ENCODE results near the gene TAF4. TPM values are rescaled to one million over a fixed set of nuclear protein-coding genes. Genes with fewer than 3 reads are reported as not detected.

TAF4 gene
- total and polyA plus RNA-seq, 2 donors (not counting 3 experiments of a cell fraction or from before 2014, with no cell fraction given): 6.1 to 19.5 TPM

DNA sequence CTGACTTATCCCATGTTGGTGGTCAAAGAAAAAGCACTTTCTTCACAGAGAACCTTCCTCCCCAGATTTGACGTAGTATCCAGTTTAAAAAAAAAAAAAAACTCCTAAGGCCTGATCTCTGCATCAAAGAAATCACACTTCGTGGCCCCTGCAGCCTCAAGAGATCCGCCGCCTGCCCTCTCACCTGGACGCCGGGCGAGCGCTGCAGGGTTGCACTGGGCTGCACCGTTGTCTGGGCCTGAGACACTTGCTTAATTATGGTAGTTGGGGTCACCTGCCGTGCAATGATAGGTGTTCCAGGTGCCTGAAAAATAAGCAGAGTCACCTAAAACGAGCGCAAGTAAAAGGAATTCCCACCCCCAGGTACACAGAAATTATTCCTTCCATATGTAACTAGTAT lies 53.0 kb downstream of the TAF4 start:
- Histone ChIP-seq H3K36me3 (ENCODE audit: control insufficient read depth in 2 of 2, extremely low read depth in 1 of 2, insufficient read depth in 2 of 2, low read length in 2 of 2) (peaks cover 7 to 21% of the 10 kb centered on the region in 2 experiments), H3K27me3 (ENCODE audit: control insufficient read depth in 2 of 2, insufficient read depth in 2 of 2, low read length in 2 of 2) (no peaks in the 10 kb centered on the region), H3K27ac (ENCODE audit: insufficient read depth, low read depth, low read length) (no peak overlapping the region), H3K4me1 (ENCODE audit: control insufficient read depth, extremely low read depth, insufficient read depth, low read length) (no peaks in the 10 kb centered on the region), H3K4me3 (replicated peaks in 1 of 3; ENCODE audit: insufficient read depth in 1 of 3, low read depth in 1 of 3, low read length in 3 of 3) (no peak overlapping the region), H3K9ac (replicated peaks; ENCODE audit: extremely low read depth, insufficient read depth, low read length) (no peak overlapping the region), H3K9me1 (replicated peaks; ENCODE audit: control insufficient read depth, extremely low read depth, insufficient read depth, low read length) (no peaks in the 10 kb centered on the region), H3K9me3 (replicated peaks; ENCODE audit: control insufficient read depth, insufficient read depth, low read length) (no peaks in the 10 kb centered on the region), H3K4me2 (ENCODE audit: insufficient read depth, low read length) (no peak overlapping the region), H4K20me1 (replicated peaks; ENCODE audit: control insufficient read depth, extremely low read depth, insufficient read depth, low read length) (no peaks in the 10 kb centered on the region), H3K79me2 (ENCODE audit: control insufficient read depth, insufficient read depth, low read length) (peaks cover 8% of the 10 kb centered on the region), H2AFZ (ENCODE audit: low read depth, low read length) (no peak overlapping the region)
- dilution Hi-C loops (cut with MboI; ENCODE audit: extremely low pct_ligation_motif_present, low sequenced_read_pairs): no loop called here
- ChIA-PET POLR2A (no interaction called here), CTCF (no interaction called here)
- TF ChIP-seq POLR2AphosphoS5 (IDR thresholded peaks at IDR 0.05; ENCODE audit: insufficient read depth, low read depth, low read length) (no peak), MYC (IDR thresholded peaks at IDR 0.05; ENCODE audit: low read depth, low read length) (no peak), JUN (IDR thresholded peaks at IDR 0.05; ENCODE audit: borderline replicate concordance, insufficient read depth, insufficient read length, low read depth) (no peak), GATA2 (IDR thresholded peaks at IDR 0.05; ENCODE audit: insufficient read depth, insufficient read length, low read depth, low read length) (no peak), FOS (IDR thresholded peaks at IDR 0.05; ENCODE audit: borderline replicate concordance, insufficient read depth, low read length) (no peak), EZH2 (IDR thresholded peaks at IDR 0.05; ENCODE audit: borderline replicate concordance, low read depth, low read length, severe bottlenecking) (no peak), POLR2A (IDR thresholded peaks at IDR 0.05; ENCODE audit: low read depth, low read length) (no peak)
- TF ChIP-seq, protein P1, sequence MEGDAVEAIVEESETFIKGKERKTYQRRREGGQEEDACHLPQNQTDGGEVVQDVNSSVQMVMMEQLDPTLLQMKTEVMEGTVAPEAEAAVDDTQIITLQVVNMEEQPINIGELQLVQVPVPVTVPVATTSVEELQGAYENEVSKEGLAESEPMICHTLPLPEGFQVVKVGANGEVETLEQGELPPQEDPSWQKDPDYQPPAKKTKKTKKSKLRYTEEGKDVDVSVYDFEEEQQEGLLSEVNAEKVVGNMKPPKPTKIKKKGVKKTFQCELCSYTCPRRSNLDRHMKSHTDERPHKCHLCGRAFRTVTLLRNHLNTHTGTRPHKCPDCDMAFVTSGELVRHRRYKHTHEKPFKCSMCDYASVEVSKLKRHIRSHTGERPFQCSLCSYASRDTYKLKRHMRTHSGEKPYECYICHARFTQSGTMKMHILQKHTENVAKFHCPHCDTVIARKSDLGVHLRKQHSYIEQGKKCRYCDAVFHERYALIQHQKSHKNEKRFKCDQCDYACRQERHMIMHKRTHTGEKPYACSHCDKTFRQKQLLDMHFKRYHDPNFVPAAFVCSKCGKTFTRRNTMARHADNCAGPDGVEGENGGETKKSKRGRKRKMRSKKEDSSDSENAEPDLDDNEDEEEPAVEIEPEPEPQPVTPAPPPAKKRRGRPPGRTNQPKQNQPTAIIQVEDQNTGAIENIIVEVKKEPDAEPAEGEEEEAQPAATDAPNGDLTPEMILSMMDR (IDR thresholded peaks at IDR 0.05; ENCODE audit: extremely low read depth in 1 of 2, insufficient read depth in 1 of 2, low read depth in 1 of 2, low read length in 2 of 2): no peak
- BruUV-seq (replicated peaks): no TSS peak
- no peak for DNase-seq (ENCODE audit: low read depth, low spot score)
- FAIRE-seq: no peak
- intact Hi-C loops (cut with micrococcal nuclease): loop anchor here (5.0 to 10.0 kb wide), 3 partner anchors 50 to 252 kb away; partner anchors contain the start of gene LSM14B

All from endothelial cell of umbilical vein (primary cell).